GM19463 (cell line): ENCODE data around the gene STK11IP.

Experiments used
- ATAC-seq: cut with Tn5 transposase; IDR thresholded peaks from one replicate; pipeline ENCODE4 v1.9.1; 2021; ENCODE audit warnings: mild to moderate bottlenecking, moderate library complexity; ENCODE audit not compliant: unreplicated experiment

STK11IP gene

GRCh38 chr2:219597552-219598307 lies at the start of gene STK11IP:
Gene STK11IP, plus strand, starts transcription at chr2:219597857. Its CDS starts 263 bp downstream, at chr2:219598120.
- peak; percentile 89 for ATAC-seq

- no peak for ATAC-seq
These were observed 48.7 kb upstream of the STK11IP start for GRCh38 chr2:219548990-219549389.

GRCh38 chr2:219549619-219550018 lies 48.0 kb upstream of the STK11IP start:
- ATAC-seq = no peak

- peak; percentile 22 for ATAC-seq
These were observed 45.9 kb upstream of the STK11IP start for GRCh38 chr2:219551441-219552381.

- ATAC-seq = peak; percentile 95
These were observed 45.1 kb upstream of the STK11IP start for GRCh38 chr2:219552382-219553167.

- ATAC-seq = no peak
These were observed 44.6 kb upstream of the STK11IP start for GRCh38 chr2:219553168-219553417.

- ATAC-seq = no peak
These were observed 44.1 kb upstream of the STK11IP start for GRCh38 chr2:219553463-219553963.

- no peak for ATAC-seq
These were observed 43.3 kb upstream of the STK11IP start for GRCh38 chr2:219554350-219554749.

- no peak for ATAC-seq
These were observed 41.7 kb upstream of the STK11IP start for GRCh38 chr2:219555956-219556355.

GRCh38 chr2:219556413-219556812 lies 41.2 kb upstream of the STK11IP start:
- no peak for ATAC-seq

- ATAC-seq = no peak
These were observed 40.3 kb upstream of the STK11IP start for GRCh38 chr2:219557320-219557719.

GRCh38 chr2:219557791-219558785 lies 39.6 kb upstream of the STK11IP start:
- ATAC-seq = no peak

- no peak for ATAC-seq
These were observed 38.3 kb upstream of the STK11IP start for GRCh38 chr2:219559156-219559915.

- ATAC-seq = no peak
These were observed 37.4 kb upstream of the STK11IP start for GRCh38 chr2:219560037-219560892.

- no peak for ATAC-seq
These were observed 36.8 kb upstream of the STK11IP start for GRCh38 chr2:219560893-219561178.

GRCh38 chr2:219561179-219562048 lies 36.2 kb upstream of the STK11IP start:
- no peak for ATAC-seq
